IgD-negative memory B cell (primary cell): ENCODE results near the gene PARD3. TPM values are rescaled to one million over a fixed set of nuclear protein-coding genes. Genes with fewer than 3 reads are reported as not detected.

Source experiments
- H3K27ac Mint-ChIP-seq, 3 donors: one replicate each; pipeline ENCODE4 v1.8.0; 2020 to 2022; ENCODE audit warnings: mild to moderate bottlenecking in 3 of 3, mixed read lengths in 3 of 3, moderate library complexity in 1 of 3
- H3K27me3 Mint-ChIP-seq: one replicate; pipeline ENCODE4 v1.8.0; 2021; ENCODE audit warnings: mixed read lengths
- H3K36me3 Mint-ChIP-seq: one replicate; pipeline ENCODE4 v1.8.0; 2020; ENCODE audit warnings: mild to moderate bottlenecking, mixed read lengths
- H3K4me1 Mint-ChIP-seq, 3 donors: one replicate each; pipeline ENCODE4 v1.8.0; 2020 to 2022; ENCODE audit warnings: mixed read lengths in 3 of 3, mild to moderate bottlenecking in 1 of 3
- H3K4me3 Mint-ChIP-seq, 4 donors: one replicate each; pipeline ENCODE4 v1.8.0; 2020 to 2022; ENCODE audit warnings: mild to moderate bottlenecking in 4 of 4, mixed read lengths in 4 of 4, moderate library complexity in 3 of 4
- H3K9me3 Mint-ChIP-seq, 3 donors: one replicate each; pipeline ENCODE4 v1.8.0; 2020 to 2021; ENCODE audit warnings: mixed read lengths in 3 of 3, mild to moderate bottlenecking in 1 of 3
- polyA plus RNA-seq: library from polyadenylated mRNA; unstranded; fragments of 300-500 nt; fragmentation: Illumina TruSeq; gene quantifications from one replicate; pipeline ENCODE4 v1.2.3, GENCODE V29; 2021

PARD3 gene
- polyA plus RNA-seq, 1 donor from 2014 or later, result not detected

- Mint-ChIP-seq H3K27ac (no peak overlapping the region), H3K27me3 (no peaks in the 10 kb centered on the region), H3K4me3 (no peak overlapping the region)
Observed at GRCh38 chr10:34147641-34148304, 667.3 kb downstream of the PARD3 start.

GRCh38 chr10:34145715-34146114, 669.4 kb downstream of the PARD3 start:
- Mint-ChIP-seq H3K4me3 (no peak overlapping the region), H3K27me3 (no peaks in the 10 kb centered on the region), H3K27ac (no peak overlapping the region), H3K4me1 (no peaks in the 10 kb centered on the region), H3K36me3 (no peaks in the 10 kb centered on the region), H3K9me3 (peaks cover under 1 to 5% (median under 1%) of the 10 kb centered on the region in 3 donors)

More at GRCh38 chr10:34147641-34148304, 667.3 kb downstream of the PARD3 start:
- Mint-ChIP-seq H3K36me3 (no peaks in the 10 kb centered on the region), H3K9me3 (peaks cover 1 to 5% (median 2%) of the 10 kb centered on the region in 3 donors), H3K4me1 (no peaks in the 10 kb centered on the region)

- H3K4me1 Mint-ChIP-seq, result no peaks in the 10 kb centered on the region
- H3K4me3 Mint-ChIP-seq, result no peak overlapping the region
- H3K9me3 Mint-ChIP-seq, result peaks cover 0 to 5% (median 4%) of the 10 kb centered on the region in 3 donors
- H3K27ac Mint-ChIP-seq, result no peak overlapping the region
- no peaks in the 10 kb centered on the region for H3K27me3 Mint-ChIP-seq
- H3K36me3 Mint-ChIP-seq, result no peaks in the 10 kb centered on the region
Observed at GRCh38 chr10:34143466-34143865, 671.6 kb downstream of the PARD3 start.

- Mint-ChIP-seq H3K27me3 (no peaks in the 10 kb centered on the region), H3K9me3 (peaks cover 0 to 5% (median 4%) of the 10 kb centered on the region in 3 donors), H3K36me3 (no peaks in the 10 kb centered on the region), H3K27ac (no peak overlapping the region), H3K4me3 (no peak overlapping the region), H3K4me1 (no peaks in the 10 kb centered on the region)
Observed at GRCh38 chr10:34141032-34141680, 673.9 kb downstream of the PARD3 start.

GRCh38 chr10:34139559-34139958, 675.5 kb downstream of the PARD3 start:
- Mint-ChIP-seq H3K4me3 (no peak overlapping the region), H3K9me3 (peaks cover 0 to 4% (median 0%) of the 10 kb centered on the region in 3 donors), H3K4me1 (no peaks in the 10 kb centered on the region), H3K36me3 (no peaks in the 10 kb centered on the region), H3K27ac (no peak overlapping the region), H3K27me3 (no peaks in the 10 kb centered on the region)

GRCh38 chr10:34137955-34138354, 677.1 kb downstream of the PARD3 start:
- Mint-ChIP-seq H3K4me3 (no peak overlapping the region), H3K27ac (no peak overlapping the region), H3K36me3 (no peaks in the 10 kb centered on the region), H3K4me1 (no peaks in the 10 kb centered on the region), H3K27me3 (no peaks in the 10 kb centered on the region), H3K9me3 (peaks cover 0 to 4% (median 2%) of the 10 kb centered on the region in 3 donors)

GRCh38 chr10:34137201-34137600, 677.9 kb downstream of the PARD3 start:
- H3K36me3 Mint-ChIP-seq, result no peaks in the 10 kb centered on the region
- H3K27me3 Mint-ChIP-seq, result no peaks in the 10 kb centered on the region
- no peaks in the 10 kb centered on the region for H3K4me1 Mint-ChIP-seq
- H3K27ac Mint-ChIP-seq, result no peak overlapping the region
- peaks cover 0 to 4% (median 2%) of the 10 kb centered on the region in 3 donors for H3K9me3 Mint-ChIP-seq
- no peak overlapping the region for H3K4me3 Mint-ChIP-seq

- Mint-ChIP-seq H3K4me3 (no peak overlapping the region), H3K27ac (no peak overlapping the region), H3K27me3 (no peaks in the 10 kb centered on the region), H3K36me3 (no peaks in the 10 kb centered on the region), H3K9me3 (peaks cover 2 to 4% (median 4%) of the 10 kb centered on the region in 3 donors), H3K4me1 (no peaks in the 10 kb centered on the region)
Observed at GRCh38 chr10:34135515-34135914, 679.6 kb downstream of the PARD3 start.

GRCh38 chr10:34134602-34135001, 680.5 kb downstream of the PARD3 start:
- no peaks in the 10 kb centered on the region for H3K4me1 Mint-ChIP-seq
- no peaks in the 10 kb centered on the region for H3K27me3 Mint-ChIP-seq
- no peaks in the 10 kb centered on the region for H3K36me3 Mint-ChIP-seq
- H3K4me3 Mint-ChIP-seq, result no peak overlapping the region
- peaks cover 2 to 4% (median 4%) of the 10 kb centered on the region in 3 donors for H3K9me3 Mint-ChIP-seq
- H3K27ac Mint-ChIP-seq, result no peak overlapping the region

- Mint-ChIP-seq H3K27ac (no peak overlapping the region), H3K4me1 (no peaks in the 10 kb centered on the region), H3K9me3 (peaks cover 0 to 4% (median 2%) of the 10 kb centered on the region in 3 donors), H3K36me3 (no peaks in the 10 kb centered on the region), H3K27me3 (no peaks in the 10 kb centered on the region), H3K4me3 (no peak overlapping the region)
Observed at GRCh38 chr10:34133406-34133805, 681.7 kb downstream of the PARD3 start.

- Mint-ChIP-seq H3K27ac (no peak overlapping the region), H3K4me1 (peaks cover 0 to 2% (median 0%) of the 10 kb centered on the region in 3 donors), H3K27me3 (no peaks in the 10 kb centered on the region), H3K4me3 (no peak overlapping the region), H3K36me3 (no peaks in the 10 kb centered on the region), H3K9me3 (peaks cover 0 to 8% (median 4%) of the 10 kb centered on the region in 3 donors)
Observed at GRCh38 chr10:34131152-34131551, 683.9 kb downstream of the PARD3 start.

- H3K4me3 Mint-ChIP-seq, result no peak overlapping the region
- H3K36me3 Mint-ChIP-seq, result no peaks in the 10 kb centered on the region
- peaks cover 0 to 3% (median 0%) of the 10 kb centered on the region in 3 donors for H3K4me1 Mint-ChIP-seq
- no peaks in the 10 kb centered on the region for H3K27me3 Mint-ChIP-seq
- H3K27ac Mint-ChIP-seq, result no peak overlapping the region
- H3K9me3 Mint-ChIP-seq, result peaks cover 2 to 8% (median 2%) of the 10 kb centered on the region in 3 donors
Observed at GRCh38 chr10:34127676-34128075, 687.4 kb downstream of the PARD3 start.

GRCh38 chr10:34126371-34127151, 688.5 kb downstream of the PARD3 start:
- H3K27ac Mint-ChIP-seq, result no peak overlapping the region
- H3K4me3 Mint-ChIP-seq, result no peak overlapping the region
- H3K27me3 Mint-ChIP-seq, result no peaks in the 10 kb centered on the region

GRCh38 chr10:34125702-34126101, 689.4 kb downstream of the PARD3 start:
- H3K4me1 Mint-ChIP-seq, result peaks cover 0 to 3% (median 0%) of the 10 kb centered on the region in 3 donors
- no peak overlapping the region for H3K4me3 Mint-ChIP-seq
- H3K27ac Mint-ChIP-seq, result no peak overlapping the region
- H3K9me3 Mint-ChIP-seq, result peaks cover 2 to 4% (median 2%) of the 10 kb centered on the region in 3 donors
- H3K36me3 Mint-ChIP-seq, result no peaks in the 10 kb centered on the region
- no peaks in the 10 kb centered on the region for H3K27me3 Mint-ChIP-seq

More at GRCh38 chr10:34126371-34127151, 688.5 kb downstream of the PARD3 start:
- no peaks in the 10 kb centered on the region for H3K36me3 Mint-ChIP-seq
- peaks cover 0 to 3% (median 0%) of the 10 kb centered on the region in 3 donors for H3K4me1 Mint-ChIP-seq
- H3K9me3 Mint-ChIP-seq, result peaks cover 2 to 8% (median 2%) of the 10 kb centered on the region in 3 donors

GRCh38 chr10:34124522-34125035, 690.5 kb downstream of the PARD3 start:
- Mint-ChIP-seq H3K9me3 (peaks cover 2 to 4% (median 2%) of the 10 kb centered on the region in 3 donors), H3K36me3 (no peaks in the 10 kb centered on the region), H3K27me3 (no peaks in the 10 kb centered on the region), H3K4me1 (peaks cover 0 to 3% (median 0%) of the 10 kb centered on the region in 3 donors), H3K4me3 (no peak overlapping the region), H3K27ac (no peak overlapping the region)
